ENCODE data around the gene NT5DC2.
A peak's percentile ranks its signal among the peaks of the same experiment; 100 is the strongest.
"Not testable (repeated sequence)": the region's sequence is repeated elsewhere in the genome, so short reads cannot be mapped to it uniquely, and the experiment has no call there.

NT5DC2 gene

GRCh38 chr3:52537165-52537620 is 3.5 kb upstream of the NT5DC2 start:
- no peak for DNase-seq (ENCODE audit: low spot score)

- DNase-seq (ENCODE audit: low spot score), result peak; percentile 99
Observed at GRCh38 chr3:52536369-52537164, 2.9 kb upstream of the NT5DC2 start, which contains the start of gene UQCC5. Gene UQCC5 (plus strand): TSS chr3:52536605. CDS start chr3:52536756, 151 bp downstream.

GRCh38 chr3:52536112-52536368 is 2.4 kb upstream of the NT5DC2 start:
- DNase-seq (ENCODE audit: low spot score), result no peak

- no peak for DNase-seq (ENCODE audit: low spot score)
Observed at GRCh38 chr3:52535411-52536111, 1.9 kb upstream of the NT5DC2 start.

- no peak for DNase-seq (ENCODE audit: low spot score)
Observed at GRCh38 chr3:52534281-52535183, 875 bp upstream of the NT5DC2 start.

DNA sequence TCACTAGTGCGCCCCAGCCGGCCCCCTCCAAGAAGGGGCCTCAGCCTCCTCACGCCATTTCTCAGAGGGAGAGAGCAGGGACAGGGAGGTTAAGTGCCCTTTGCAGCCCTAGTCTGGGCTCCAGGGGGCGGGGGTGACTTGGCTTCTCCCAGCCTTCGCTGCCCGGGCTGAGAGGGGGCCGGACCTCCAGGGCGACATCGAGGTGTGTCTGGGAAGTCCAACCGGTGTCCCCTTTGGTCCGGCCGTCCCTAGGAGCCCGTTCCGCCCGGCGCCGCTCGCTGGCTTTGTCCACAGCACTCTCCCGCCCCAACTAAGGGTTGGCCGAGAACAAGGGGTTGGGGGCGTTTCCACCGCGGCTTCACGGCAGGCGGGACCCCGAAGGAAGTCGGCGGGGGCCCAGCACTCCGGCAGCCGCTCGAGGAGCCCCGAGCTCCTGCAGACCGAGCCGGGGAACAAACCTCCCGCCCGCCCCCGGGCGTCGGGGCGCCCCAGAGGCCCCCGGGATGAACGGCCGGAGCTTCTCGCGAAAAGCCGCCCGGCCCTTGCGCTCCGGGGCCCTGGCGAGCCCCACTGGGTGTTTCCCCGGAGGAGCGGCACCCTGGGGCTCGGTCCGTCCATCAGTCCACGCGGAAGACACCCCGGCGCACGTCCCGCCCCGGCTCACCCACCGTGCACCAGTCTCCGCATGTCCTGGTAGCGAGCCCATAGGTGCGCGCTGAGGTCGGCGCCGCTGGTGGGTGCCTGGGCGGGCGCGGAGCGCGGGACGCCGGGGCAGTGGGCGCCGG is 627 bp downstream of the NT5DC2 start:
- no peak for DNase-seq (ENCODE audit: low spot score)

- DNase-seq (ENCODE audit: low spot score), result peak; percentile 24
Observed at GRCh38 chr3:52532517-52532837, 1.2 kb downstream of the NT5DC2 start.

- no peak for DNase-seq (ENCODE audit: low spot score)
Observed at GRCh38 chr3:52531860-52532516, 1.7 kb downstream of the NT5DC2 start.

GRCh38 chr3:52530918-52531826 is 2.5 kb downstream of the NT5DC2 start:
- DNase-seq (ENCODE audit: low spot score), result no peak

GRCh38 chr3:52529376-52530333 is 4.0 kb downstream of the NT5DC2 start:
- no peak for DNase-seq (ENCODE audit: low spot score)

GRCh38 chr3:52528586-52529375 is 4.9 kb downstream of the NT5DC2 start:
- DNase-seq (ENCODE audit: low spot score), result no peak

DNA sequence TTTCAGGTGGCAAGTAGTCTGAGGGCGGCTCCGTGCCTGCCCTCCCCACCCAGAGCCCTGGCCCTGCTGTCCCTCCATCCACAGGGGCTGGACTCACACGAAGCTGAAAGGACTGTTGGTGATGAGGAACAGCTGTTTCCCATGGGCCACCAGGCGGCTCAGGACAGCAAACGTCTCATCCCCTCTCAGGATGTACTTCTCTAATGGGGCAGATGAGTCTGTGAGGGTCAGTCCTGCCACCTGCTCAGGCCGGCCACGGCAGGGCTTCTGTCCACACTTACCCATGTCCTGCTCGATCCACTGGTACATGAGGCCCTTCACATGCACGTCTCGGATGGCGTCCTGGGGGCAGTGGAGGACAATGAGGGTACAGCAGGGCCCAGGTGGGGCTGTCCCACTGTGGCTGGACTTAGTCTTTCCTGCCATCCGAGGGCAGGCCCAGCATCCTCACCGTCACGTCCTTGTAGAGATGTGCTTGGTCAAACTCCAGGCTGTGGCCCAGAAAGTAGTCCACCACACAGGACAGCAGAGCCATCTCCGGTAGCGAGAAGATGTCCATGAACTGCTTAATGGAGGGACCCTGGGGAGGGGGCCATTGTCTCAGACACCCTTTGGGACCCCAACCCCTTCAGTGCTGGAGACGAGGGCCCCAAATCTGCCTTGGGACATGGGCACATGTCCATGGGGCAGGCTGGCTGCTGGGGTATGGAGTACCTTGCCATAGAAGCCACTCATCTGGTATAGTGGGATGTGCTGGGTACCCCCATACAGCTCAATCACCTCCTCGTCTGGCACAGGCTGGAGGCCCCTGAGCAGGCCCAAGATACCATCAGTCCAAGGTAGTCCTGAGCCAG is 5.7 kb downstream of the NT5DC2 start:
- no peak for DNase-seq (ENCODE audit: low spot score)

GRCh38 chr3:52527039-52527731 is 6.5 kb downstream of the NT5DC2 start:
- DNase-seq (ENCODE audit: low spot score), result no peak

DNA sequence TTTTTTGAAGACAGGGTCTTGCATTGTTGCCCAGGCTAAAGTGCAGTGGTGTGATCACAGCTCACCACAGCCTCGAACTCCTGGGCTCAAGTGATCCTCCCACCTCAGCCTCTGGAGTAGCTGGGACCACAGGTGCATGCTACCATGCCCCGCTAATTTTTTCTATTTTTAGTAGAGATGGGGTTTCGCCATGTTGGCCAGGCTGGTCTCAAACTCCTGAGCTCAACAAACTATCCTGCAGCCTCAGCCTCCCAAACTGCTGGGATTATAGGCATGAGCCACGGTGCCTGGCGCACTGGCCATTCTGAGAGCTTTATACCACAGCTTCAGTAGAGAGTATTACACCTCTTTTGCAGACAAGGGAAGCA is 7.0 kb downstream of the NT5DC2 start:
- not testable (repeated sequence) for DNase-seq (ENCODE audit: low spot score)

DNA sequence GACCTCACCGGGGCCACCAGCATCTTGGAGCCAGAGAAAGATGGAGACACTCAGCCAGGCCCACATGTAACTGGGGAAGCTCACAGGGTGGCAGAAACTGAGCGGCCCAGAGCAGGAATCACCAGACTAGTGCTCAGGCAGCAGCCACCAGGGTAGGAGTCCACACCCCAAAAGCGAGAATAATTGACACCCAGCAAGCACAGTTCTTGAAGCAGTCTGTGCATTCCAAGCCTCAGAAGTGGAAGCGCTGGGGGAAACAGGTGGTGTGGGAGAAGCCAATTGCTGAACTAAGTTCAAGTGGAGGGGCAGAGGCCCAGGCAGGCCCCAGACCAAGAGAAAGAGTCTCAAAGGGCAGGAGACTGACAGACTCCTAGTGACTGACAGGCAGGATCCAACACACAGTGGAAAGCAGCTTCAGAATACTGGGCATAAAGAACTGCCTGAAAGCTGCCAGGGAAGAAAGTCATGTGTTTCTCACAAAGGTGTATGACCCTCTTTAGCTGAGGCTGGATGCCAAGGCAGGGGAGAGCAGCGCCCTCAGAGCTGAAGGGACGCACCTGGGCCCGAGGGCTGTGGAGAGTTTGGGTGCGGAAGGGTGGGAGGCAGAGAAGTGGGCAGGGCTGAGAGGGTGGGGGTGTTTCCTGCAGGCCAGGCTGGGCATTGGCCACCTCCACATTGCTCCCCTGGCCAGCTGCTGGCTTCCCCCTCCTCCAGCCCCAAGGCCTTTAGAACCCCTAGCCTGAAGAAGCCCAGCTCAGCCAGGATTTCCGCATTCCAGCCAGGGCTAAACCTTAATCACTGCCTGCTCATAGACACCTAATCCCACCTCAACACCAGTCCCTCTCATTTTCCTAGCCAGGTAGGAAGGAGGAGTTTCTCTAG is 7.7 kb downstream of the NT5DC2 start:
- no peak for DNase-seq (ENCODE audit: low spot score)
